ENCODE measurements around the gene SLC25A19. TPM values are rescaled to one million over a fixed set of nuclear protein-coding genes. Genes with fewer than 3 reads are reported as not detected.
"Not testable (repeated sequence)": the region's sequence is repeated elsewhere in the genome, so short reads cannot be mapped to it uniquely, and the experiment has no call there.

Gene SLC25A19
- polyA plus RNA-seq, 1 experiment: 12.0 TPM

- no peak for DNase-seq (ENCODE audit: low read depth)
- POLR2A ChIA-PET: no interaction called here
- no peak for TF ChIP-seq CTCF (IDR thresholded peaks at IDR 0.05; ENCODE audit: insufficient read depth, low read depth, low read length)
- Histone ChIP-seq H3K27me3 (ENCODE audit: control insufficient read depth, insufficient read depth, low read length) (no peaks in the 10 kb centered on the region), H3K4me3 (ENCODE audit: low read depth, low read length) (no peak overlapping the region), H3K36me3 (ENCODE audit: control insufficient read depth, insufficient read depth, low read length) (no peaks in the 10 kb centered on the region)
- CTCF ChIA-PET: interaction anchor here (1.2 kb wide), 1 partner anchor 110 kb away, joined by 3 read pairs; no protein-coding TSS in a partner anchor
Observed at GRCh38 chr17:75301502-75302206, 12.4 kb upstream of the SLC25A19 start.

GRCh38 chr17:75301049-75301448 lies 11.8 kb upstream of the SLC25A19 start:
- Histone ChIP-seq H3K4me3 (ENCODE audit: low read depth, low read length) (no peak overlapping the region), H3K27me3 (ENCODE audit: control insufficient read depth, insufficient read depth, low read length) (no peaks in the 10 kb centered on the region), H3K36me3 (ENCODE audit: control insufficient read depth, insufficient read depth, low read length) (no peaks in the 10 kb centered on the region)
- no peak for DNase-seq (ENCODE audit: low read depth)
- POLR2A ChIA-PET: no interaction called here
- no peak for TF ChIP-seq CTCF (IDR thresholded peaks at IDR 0.05; ENCODE audit: insufficient read depth, low read depth, low read length)
- CTCF ChIA-PET: interaction anchor here (1.2 kb wide), 1 partner anchor 111 kb away, joined by 3 read pairs; no protein-coding TSS in a partner anchor

- no peak for DNase-seq (ENCODE audit: low read depth)
- no peak overlapping the region for H3K4me3 ChIP-seq (ENCODE audit: low read depth, low read length)
- no peak for TF ChIP-seq CTCF (IDR thresholded peaks at IDR 0.05; ENCODE audit: insufficient read depth, low read depth, low read length)
- ChIA-PET CTCF (interaction anchor here (0.6 to 0.9 kb wide), 3 partner anchors 11 to 166 kb away, joined by 3 read pairs; partner anchors contain the start of gene SLC25A19), POLR2A (no interaction called here)
- no peaks in the 10 kb centered on the region for H3K36me3 ChIP-seq (ENCODE audit: control insufficient read depth, insufficient read depth, low read length)
- no peaks in the 10 kb centered on the region for H3K27me3 ChIP-seq (ENCODE audit: control insufficient read depth, insufficient read depth, low read length)
Observed at GRCh38 chr17:75300280-75300679, 11.0 kb upstream of the SLC25A19 start.

GRCh38 chr17:75295201-75296158 lies 6.2 kb upstream of the SLC25A19 start:
- no peak for TF ChIP-seq CTCF (IDR thresholded peaks at IDR 0.05; ENCODE audit: insufficient read depth, low read depth, low read length)
- Histone ChIP-seq H3K4me3 (ENCODE audit: low read depth, low read length) (no peak overlapping the region), H3K36me3 (ENCODE audit: control insufficient read depth, insufficient read depth, low read length) (no peaks in the 10 kb centered on the region), H3K27me3 (ENCODE audit: control insufficient read depth, insufficient read depth, low read length) (no peaks in the 10 kb centered on the region)
- DNase-seq (ENCODE audit: low read depth): no peak
- CTCF ChIA-PET: no interaction called here
- POLR2A ChIA-PET: no interaction called here

GRCh38 chr17:75292810-75293448 lies 3.7 kb upstream of the SLC25A19 start:
- CTCF ChIA-PET; H3K36me3 ChIP-seq (ENCODE audit: control insufficient read depth, insufficient read depth, low read length); H3K27me3 ChIP-seq (ENCODE audit: control insufficient read depth, insufficient read depth, low read length); DNase-seq (ENCODE audit: low read depth); POLR2A ChIA-PET; H3K4me3 ChIP-seq (ENCODE audit: low read depth, low read length): not testable (repeated sequence)
